Hematopoietic multipotent progenitor cell (in vitro differentiated cells): ENCODE results near the gene FADS2. TPM values are rescaled to one million over a fixed set of nuclear protein-coding genes. Genes with fewer than 3 reads are reported as not detected.

Source experiments
- DNase-seq, 3 donors: peaks; one replicate each; pipeline ENCODE4 v3.0.0-alpha.2; 2011 to 2015; ENCODE audit warnings: low read depth in 2 of 3, low spot score in 2 of 3
- total RNA-seq: library from RNA; depleted of rRNA; stranded (reverse); fragments of >200 nt; gene quantifications from one replicate; pipeline ENCODE4 v1.2.3, GENCODE V29; 2012

Gene FADS2
- total RNA-seq, 1 donor = 110 TPM

DNA sequence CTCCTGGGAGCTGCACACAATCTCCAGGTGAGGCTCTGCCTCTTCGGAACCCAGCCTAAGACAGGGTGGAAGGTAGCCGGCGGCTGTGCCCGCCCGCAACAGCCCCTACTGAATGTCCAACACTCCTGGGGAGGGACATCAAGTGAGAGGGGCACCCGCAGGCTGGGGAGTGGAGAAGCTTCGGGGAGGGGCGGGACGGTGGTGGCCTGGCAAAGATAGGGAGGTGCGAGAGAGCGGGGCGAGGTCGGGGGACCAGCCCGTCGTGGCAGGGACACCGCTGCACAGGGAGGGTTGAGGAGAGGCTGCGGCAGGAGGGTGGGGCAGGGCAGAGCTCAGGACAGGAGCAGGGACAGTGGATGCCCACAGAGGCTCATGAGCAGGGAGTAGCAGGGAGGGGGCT, 72.2 kb downstream of the FADS2 start:
- DNase-seq = no peak

DNA sequence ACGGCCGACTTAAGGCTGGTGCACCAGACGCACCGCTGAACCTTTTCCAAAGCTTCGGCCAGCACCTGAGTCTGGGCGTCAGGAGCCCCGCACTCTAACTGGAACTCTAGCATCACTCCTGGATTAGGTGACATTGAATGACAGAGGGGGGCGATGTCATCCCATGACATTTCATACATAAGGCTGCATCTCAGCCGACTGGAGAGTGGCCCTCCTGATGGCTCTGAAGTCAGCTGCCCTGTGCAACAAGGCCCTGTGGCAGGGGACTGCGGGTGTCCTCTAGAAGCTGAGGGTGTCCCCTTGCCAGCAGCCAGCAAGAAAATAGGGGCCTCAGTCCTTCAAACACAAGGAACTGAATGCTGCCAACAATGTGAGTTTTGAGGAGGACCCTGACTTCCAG, 73.3 kb downstream of the FADS2 start:
- no peak for DNase-seq

DNA sequence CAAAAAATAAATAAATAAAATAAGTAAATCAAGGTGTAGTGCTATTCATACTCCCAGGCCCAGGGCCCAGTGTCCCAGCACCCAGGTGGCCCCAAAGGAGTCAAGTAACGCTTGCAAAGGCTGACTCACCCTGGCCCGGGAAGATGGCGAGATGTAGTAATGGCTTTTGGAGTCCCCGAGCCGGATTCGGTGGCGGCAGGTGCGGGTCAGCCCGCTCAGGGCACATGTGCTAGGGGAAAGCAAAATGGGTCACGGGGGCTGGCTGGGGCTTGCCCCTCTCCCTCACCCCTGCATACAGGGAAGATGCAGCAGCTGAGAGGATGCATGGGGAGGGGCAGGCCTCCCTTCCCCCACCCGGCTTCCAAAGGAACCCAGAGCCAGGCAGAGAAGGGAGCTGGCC, 74.2 kb downstream of the FADS2 start:
- DNase-seq = no peak

DNA sequence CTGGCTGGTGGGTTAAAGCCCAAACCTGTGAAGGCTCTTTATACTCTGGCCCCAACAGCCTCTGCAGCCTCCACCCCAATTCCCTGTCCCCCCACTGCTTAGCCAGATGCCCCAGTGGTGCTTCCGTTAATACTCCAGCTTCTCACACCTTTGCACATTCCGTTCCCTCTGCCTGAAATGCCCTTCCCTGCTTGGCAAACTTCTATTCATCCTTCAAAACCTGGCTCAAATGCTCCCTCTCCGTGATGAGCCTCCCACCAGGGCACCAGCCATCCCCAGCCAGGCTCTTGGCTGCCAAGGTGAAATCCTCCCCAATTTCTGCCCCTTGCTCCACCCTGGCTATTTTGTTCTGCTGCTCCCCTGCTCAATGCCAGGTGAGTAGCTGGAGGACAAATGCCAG, 75.7 kb downstream of the FADS2 start:
- no peak for DNase-seq

DNA sequence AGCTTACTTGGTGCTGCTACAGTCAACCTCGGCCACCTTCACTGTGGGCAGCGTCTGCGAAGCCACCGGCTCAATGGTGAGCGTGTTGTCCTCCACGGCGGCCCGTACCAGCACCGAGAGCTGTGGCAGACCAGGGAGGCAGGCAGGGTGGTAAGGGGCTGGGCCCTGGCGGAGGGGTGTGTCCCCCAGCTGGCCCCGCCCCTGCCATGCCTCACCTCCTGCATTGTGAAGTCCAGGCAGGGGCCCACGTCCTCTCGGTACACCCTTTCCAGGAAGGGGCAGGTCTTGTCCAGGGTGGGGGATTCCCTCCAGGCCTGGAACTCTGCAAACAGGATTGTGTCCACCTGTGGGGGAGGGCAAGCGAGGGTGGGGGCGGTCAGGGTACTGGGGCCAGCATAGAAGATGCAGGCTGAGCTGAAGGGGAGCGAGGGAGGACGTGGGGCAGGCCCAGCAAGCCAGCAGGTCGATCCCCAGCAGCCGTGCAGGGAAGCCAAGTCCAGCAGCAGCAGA, 76.5 kb downstream of the FADS2 start:
- DNase-seq = peak in 2 of 3 donors; percentile 39 to 49

DNA sequence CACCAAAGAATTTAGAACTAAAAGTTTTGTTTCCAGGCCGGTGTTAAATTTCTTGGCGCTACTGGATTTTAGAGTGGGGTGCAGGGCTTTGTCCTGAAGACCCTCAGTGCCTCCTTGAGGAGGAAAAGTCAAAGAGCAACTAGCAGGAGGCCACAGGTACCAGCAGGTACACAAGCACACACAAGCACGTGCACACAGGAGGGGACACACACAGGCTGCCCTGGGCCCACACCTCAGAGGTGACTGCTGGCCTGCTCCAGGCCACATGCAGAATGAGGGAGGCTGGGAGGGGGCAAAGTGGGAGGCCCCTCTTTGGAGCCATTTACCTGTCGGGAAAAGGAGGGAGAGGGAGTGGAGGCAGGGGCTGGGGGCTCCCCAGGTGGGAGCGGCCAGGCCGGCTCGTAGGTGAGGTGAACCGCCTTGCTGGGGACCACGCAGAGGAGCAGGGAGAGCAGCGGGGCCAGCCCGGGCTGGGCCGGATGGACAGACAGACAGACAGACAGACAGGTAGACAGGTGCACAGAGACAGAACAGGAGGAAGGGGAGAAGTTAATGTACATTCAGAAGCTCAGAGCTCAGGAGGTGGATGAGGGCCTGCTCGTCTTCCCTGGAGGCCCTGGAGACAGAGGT, 77.1 kb downstream of the FADS2 start:
- no peak for DNase-seq

DNA sequence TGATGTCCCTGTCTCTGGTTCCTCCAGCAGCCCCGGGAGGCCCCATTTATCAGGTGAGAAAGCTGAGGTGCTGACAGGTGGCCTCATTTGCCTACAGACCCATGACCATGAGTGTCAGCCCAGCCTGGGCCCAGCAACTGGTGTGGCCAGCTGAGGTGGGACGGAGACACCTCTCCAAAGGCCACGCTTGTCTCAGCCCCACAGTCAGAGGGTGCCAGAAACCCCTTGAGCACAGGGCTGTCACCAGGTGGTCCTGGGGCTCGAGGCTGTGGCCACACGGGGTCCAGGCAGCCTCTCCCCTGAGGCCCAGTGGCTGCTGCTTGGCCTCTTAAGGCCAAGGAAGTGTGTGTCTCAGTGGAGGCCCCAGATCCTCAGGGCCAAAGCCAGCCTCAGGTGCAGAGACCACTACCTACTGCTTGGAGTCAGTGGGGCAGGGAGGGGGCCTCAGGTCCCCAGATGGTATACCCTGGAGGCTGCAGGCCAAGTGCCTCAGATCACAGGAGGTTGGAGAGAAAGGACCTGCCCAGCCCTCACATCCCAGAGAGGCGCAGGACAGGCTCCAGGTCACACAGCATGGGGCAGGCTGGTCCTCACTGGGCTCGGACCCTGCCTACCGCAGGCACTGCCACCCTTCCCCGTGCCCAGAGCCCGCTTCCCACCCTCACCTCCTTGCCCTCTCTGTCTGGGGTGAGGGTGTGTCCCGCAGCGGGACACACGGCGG, 77.9 kb downstream of the FADS2 start:
- no peak for DNase-seq

DNA sequence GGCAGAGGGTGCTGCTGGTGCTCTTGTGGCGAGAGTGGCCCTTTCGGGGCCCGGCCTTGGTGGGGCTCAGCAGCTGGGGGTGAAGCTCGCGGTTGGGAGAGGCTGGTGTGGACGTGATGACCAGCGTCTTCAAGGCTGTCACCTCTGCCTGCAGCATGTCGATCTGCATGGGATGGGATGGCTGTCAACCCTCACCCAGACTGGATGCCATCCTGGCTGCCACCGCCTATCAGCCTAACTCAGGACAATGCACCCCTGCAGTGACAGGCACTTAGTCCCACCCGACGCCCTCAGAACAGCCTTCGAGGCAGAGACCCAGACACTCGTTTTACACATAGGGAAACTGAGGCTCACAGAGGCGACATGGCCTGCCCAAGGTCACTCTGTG, 78.4 kb downstream of the FADS2 start:
- no peak for DNase-seq

DNA sequence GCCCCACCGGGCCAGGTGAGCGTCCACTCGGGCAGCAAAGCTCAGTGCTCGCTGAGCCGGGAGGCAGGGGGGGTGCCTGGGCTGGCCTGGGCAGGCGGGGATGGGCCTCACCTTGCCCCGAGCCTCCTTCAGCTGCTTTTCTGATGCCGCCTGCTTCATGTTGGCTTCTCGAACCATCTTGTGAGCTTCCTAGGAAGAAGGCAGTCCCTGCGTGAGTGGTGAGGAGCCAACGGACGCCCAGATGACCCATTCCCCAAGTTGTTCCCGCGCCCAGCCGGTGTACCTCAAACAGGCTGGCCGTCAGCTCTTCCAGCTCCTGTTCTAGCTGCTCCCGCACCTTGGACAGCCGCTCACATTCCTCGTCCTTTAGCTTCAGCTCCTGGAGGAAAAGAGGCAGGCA, 79.2 kb downstream of the FADS2 start:
- DNase-seq = no peak

DNA sequence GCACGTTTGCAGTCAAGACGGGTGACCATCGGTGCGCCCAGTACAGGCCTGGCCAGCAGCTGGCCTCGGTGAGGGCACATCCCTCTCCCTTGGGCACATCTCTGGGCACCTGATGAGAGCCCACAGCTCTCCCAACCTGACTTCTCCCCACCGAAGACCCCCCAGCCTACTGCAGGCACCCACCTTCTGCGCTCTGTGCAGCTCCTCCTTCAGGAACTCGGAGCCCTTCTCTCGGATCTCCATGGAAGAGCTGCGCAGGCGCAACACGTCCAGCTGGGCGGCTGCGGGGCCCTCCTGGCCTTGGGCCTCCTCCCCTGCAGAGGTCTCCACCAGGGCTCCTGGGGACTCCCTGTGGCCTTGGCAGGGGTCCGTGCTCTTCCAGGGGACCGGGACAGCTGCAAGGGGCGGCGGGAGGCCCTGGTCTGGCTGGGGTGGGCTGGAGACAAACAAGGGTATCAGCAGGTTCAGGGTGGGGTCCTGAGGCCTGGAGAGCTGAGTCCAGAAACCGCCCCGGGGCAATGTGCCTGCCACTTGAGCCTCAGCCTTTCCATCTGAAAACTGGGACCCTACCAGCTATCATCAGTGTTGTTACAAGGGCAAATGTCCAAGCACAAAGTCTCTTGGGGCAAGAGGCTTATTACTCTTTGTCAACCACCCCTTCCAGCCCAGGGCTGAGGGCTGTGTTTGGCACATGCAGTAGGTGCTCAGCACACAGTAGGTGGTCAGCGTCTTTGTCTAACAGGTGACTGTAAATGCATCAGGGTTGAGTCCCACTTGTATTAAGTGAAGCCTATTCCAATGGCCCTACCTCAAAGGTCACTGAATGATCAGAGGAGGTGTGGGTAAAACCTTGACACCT, 80.0 kb downstream of the FADS2 start:
- no peak for DNase-seq

DNA sequence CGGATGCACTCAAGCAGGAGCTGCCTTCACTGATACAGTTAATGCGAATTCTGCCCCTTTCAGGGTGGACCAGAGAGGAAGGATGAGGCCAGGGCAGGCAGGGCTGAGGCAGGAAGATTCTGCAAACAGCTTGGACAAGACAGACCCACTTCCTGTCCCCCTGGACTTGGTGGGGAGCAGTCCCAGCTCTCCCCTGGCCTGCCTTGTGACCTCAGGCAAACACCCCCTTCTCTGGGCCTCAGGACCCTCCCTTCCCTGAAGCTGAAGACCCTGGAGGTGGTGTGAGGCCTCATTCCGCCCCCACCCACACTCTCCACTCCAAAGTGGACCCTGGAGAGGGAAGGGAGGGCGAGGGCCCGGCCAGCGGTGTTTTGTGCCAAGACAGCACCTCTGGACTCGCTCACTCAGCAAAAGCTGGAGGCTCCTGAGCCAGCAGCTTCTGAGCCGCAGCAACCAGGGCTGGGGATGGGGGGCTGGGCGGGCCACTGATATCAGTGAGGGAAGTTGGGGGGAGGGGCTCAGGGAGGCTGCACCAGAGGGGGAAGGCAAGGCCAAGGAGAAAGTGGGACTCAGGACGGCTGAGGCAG, 80.7 kb downstream of the FADS2 start:
- no peak for DNase-seq

DNA sequence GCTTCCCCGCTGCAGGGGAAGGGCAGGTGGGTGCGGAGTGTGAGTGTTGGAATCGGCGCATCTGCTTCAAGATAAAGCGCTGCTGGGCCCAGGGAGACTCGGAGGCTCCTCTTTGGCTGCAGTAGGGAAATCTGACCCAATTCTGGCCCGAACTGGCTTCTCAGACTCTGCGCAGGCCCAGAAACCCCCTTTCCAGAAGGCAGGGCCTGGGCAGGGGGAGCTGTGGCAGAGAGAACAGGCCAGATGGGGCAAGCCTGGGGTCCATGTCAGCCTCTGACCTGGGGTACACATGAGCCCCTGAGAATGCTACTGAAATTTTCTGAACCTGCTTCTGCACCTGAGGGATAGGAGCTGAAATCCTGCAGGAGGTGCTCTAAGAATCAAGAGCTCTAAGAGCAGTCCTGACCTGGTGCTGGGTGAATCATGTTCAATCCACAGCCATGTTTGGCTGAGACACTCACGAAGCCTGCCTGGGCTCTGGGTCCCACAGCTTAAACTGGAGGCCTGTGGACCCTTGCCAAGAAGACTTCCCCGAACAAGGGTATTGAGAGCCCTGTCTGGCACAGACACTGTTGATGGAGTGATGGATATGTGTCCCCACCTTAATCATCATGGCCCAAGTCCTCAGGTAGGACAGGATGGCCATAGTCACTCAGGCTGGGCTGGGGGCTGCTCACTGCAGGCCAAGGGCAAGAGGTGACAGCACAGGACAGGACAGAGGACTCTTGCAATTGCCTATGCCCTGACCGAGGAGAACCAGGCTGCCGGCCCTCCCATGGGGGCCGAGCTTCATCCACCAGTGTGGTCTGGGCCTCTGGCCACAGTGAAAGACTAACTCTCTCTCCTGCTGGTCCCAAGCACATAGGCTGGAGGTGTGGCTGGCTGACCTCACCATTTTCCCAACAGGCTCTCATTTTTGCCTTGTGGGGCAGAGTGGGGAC, 82.4 kb downstream of the FADS2 start:
- DNase-seq = no peak

DNA sequence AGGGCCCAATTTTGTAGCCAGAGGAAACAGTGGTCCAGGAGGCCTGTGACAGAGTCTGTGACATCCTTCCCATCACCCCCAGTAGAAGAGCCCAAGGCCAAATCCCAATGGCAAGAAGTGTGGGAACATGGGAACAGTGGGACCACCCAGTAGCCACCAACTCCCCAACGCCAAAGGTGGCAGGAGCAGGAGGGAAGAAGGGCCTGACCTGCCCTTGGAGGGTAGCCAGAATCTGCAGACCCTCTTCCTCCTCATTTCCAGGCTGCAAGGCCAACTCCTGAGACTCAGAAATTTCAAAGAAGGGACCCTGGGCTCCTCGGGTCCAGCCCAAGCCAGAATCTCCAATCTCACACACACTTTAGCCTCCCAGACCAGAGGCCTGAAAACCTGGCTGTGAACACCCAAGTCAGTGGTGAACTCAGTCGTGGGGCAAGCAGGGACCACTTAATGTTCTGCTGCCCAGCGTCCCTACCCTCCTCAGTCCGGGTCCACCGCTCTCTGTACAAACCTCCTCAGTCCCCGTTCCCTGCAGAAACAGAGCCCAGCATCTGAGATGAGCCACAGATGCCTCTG, 83.1 kb downstream of the FADS2 start:
- DNase-seq = no peak

DNA sequence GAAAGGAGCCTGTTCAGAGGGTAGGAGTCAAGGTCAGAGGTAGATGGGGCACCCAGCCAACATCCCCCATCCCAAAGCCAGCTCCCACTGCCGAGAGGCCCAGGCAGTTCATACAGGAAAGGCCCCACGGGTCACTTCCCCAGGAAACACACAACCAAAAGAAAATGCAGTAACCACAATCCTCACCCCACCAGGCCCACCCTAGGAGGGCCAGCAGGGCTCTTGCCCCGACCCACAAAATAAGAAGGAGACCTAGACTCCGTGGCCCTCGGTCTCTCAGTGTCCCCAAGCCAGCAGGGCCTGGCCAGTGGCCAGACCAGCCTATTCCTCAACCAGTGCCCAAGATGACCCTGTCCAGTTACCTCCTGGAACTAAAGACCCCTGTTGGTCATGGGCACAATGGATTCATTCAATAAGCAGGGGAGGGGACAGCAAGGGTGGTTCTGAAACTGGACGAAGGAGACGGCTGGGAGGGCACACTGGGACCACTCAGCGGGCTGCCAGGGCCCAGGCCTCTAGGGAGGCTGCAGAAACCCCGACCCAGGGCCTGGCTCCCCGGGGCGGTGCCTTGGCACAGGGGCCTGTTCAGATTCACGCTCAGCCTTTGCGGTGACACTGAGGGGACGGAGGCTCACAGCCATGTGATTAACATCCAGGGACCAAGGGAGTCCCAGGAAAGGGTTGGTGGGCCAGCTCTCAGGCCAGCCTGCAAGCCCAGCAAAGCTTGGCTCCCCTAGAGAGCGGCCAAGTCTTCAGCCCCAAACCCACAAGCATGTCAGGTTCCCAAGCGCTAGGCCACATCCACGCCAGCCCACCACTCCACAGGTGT, 83.8 kb downstream of the FADS2 start:
- DNase-seq = no peak

DNA sequence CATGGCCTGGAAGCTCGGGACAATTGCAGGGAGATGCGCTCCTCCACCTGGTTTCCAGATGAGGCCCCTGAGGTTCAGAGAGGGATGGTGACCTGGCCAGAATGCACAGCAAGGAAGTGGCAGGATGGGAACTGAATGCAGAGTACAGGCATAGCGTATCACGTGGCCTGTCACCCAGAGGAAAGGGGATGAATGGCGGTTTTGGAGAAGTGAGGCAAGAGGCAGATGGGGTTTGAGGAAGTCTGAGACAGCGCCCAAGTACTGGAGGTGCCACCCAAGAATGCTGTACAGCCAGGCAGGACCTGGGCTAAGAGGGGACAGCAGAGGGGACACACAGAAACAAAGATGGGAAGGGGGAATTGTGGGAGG, 84.4 kb downstream of the FADS2 start:
- peak in 1 of 3 donors; percentile 72 for DNase-seq

DNA sequence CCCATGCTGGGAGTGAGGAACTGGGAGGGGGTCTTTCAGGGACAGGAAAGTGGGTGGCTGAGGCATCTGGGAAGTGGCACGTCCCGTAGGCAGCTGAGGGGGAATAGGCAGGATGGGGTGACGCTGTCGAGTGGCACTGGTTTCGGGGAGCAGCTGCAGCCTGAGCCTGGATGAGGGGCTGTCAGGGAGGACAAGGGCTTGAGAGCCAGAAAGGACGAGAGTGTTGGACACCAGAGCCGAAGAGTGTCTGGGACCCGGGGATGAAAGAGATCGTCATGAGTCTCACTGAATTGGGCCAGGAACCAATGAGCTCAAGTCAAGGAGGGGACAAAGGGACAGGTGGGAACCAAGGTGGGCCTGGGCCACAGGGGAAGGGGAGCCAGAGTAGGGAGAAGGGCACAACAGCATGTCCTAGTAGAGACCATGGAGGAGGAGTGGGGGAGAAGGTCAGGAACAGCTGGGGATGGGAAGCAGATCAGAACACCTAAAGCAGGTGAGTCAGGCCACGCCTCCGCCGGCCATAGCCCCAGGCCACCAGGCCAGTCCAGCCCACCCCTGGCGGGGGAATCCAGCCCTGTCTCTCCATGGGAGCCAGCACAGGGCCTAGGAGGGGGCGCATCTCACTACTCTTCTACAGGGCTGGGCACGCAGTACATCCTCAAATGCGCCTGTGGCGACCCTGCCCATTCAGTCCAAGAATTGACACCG, 85.0 kb downstream of the FADS2 start:
- DNase-seq = no peak

DNA sequence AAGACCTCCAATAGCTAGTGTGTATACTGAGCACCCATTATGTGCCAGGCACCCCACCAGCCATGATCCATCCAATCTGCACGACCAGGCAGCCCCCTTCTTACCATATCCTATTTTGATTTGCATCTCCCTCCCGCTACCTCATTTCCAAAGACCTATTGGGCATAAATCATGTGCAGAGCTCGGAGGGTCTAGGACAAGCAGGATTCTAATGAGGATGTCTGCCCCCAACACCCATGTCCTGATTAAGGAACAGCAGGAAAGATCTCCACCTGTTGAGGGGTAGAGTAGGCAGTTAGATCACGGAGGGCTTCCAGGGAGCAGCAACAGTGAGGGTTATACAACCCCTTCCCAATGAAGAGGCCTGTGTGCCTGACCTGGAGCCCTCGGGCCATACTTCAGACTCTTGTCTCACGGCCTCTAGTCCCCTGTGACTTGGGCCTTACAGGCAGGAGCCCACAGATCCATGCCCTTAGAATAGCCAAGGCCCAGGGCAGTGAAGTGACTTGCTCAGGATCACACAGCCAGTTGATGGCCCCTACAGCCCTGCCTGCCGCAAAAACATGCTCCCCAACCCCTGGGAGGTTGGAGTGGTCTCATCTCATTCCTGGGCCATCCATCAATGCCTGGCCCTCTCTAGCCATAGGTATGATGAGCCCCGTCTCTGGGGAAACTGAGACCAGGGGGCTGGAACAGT, 85.7 kb downstream of the FADS2 start:
- no peak for DNase-seq
